Kidney glomerular epithelial cell (primary cell): ENCODE data around the gene INTS1.
A peak's percentile ranks its signal among the peaks of the same experiment; 100 is the strongest.
"Not testable (repeated sequence)": the region's sequence is repeated elsewhere in the genome, so short reads cannot be mapped to it uniquely, and the experiment has no call there.

Experiments used
- DNase-seq: peaks from one replicate; lab custom pipeline; 2025; lab: John Stamatoyannopoulos, UW

Gene INTS1

DNA sequence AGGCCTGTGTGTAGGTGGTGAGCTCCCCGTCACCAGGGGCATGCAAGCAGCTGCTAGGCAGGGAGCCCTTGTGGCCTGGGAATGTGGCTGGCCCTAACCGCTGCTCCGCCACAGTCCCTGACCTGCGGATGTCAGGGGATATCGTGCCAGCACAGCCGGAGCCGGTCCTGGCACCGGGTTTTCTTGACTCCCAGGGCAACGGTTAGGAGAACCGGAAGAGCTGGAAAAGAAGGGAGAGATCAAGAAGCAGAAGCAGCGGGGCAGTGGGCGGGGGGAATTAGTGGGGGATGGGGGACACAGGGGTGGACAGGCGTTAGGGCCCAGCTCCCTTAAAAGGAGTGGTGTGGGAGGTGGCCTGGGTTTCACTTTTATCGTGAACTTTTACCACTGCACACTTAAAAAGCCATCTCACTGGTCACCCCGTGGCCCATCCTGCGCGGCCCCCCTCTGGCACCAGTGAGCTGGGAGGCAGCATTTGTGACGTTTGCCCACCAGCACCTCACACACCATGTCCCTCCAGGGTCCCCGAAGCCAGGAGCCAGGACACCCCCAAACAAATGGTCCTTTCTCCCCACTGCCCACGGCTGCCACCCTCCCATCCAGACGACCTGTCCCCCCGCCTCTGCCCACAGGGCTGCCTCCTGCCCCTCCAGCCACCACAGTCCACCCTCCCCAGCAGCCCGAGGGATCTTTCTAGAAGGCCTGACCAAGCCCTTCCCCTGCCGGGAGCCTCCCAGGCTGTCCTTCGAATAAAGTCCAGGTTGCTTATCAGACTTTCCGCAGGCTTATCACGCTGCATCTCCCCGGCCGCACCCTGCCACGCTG is 43.2 kb downstream of the INTS1 start:
- DNase-seq: no peak

DNA sequence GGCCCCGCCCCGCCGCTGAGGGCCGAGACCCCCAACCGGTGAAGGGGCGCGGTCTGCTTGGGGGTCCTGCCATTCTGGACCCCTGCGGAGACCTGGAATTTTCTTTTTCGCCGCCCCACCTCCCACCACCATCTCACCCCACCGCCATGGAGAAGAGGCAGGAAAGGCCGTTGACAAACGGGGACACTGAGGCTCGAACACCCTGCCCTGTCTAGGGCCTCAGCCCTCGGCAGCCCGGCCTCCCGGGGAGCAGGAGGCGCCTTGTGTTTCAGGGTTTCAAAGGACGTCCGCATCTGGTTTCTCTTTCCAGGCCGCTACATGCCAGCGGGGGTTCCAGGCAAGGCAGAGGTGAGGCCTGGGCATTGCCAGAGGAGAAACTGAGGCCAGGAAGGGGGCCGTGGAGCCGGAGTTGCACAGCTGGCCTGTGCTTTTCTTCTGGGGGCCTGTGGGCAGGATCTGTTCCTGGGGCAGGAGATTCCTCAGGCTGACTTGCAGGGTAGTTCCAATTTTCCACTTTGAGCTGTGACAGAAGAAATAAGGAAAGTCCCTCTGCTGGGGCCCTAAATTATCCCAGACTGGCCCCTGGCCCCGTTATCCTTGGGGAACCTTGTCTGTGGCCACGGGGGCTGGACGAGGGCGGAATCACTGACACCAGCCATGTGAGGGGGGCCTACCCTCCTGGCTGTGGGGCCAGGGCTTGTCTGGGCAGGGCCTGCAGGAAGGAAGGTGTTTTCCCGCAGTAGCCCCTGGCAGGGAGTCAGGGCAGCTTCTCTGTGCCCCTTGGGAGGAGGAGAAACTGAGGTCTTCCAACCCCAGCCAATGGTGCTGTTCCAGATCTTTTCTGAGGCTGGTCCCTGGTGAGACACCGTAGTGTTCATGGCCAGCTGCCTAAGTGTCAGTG is 44.0 kb downstream of the INTS1 start:
- DNase-seq: no peak

DNA sequence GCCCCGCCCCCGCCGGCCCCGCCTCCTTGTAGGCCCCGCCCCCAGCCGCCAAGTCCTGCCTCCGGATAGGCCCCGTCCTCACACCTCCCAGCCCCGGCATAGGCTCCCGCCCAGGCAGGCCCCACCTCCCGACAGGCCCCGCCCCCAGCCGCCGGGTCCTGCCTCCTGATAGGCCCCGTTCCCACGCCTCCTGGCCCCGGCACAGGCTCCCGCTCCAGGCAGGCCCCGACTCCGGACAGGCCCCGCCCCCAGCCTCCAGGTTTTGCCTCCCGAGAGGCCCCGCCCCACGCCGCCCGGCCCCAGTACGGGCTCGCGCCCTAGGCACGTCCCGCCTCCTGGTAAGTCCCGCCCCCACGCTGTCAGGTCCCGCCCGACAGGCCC is 44.7 kb downstream of the INTS1 start:
- DNase-seq: peak; percentile 94

DNA sequence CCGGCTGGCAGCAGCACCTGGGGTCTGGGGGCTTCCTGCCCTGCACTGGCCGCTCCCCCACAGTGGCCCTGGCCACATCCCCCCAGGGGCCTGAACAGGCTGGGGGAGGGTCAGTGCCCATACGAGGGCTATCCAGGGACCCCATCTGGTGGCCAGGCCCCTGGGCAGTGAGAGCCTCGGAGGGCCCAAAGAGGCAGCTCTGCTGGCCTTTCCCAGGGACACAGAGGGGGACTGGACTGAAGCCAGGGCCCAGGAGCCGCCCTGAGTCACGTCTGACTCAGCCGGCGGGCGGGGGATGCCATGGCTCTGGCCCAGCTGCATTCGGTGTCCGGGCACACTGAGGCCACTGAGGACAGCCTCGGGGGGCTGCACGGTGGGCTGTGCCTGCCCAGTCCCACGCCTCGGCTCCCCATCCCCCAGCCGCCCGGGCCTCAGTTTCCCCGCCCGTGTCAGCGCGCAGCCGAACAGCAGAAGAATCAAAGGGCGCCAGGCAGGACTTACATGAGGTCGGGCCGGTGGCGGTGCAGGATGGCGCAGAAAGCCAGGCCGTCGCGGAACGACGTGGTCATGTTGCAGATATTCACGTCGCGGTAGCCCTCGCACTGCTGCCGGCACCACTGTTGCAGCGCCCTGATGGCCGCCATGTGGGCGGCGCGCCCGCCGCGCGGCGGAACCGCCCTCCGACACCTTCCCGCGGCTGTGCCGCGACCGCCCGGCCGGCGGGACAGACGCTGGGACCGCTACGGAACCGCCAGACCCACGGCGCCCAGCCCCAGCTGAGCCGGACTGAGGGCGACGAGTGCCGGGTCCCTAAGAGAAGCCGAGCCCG is 45.3 kb downstream of the INTS1 start, which contains the start of gene MICALL2:
MICALL2 (minus strand) TSS at position 788 of the 829 bp plus-strand sequence; CDS start at position 644, 144 bp downstream.
- DNase-seq: peak; percentile 59

DNA sequence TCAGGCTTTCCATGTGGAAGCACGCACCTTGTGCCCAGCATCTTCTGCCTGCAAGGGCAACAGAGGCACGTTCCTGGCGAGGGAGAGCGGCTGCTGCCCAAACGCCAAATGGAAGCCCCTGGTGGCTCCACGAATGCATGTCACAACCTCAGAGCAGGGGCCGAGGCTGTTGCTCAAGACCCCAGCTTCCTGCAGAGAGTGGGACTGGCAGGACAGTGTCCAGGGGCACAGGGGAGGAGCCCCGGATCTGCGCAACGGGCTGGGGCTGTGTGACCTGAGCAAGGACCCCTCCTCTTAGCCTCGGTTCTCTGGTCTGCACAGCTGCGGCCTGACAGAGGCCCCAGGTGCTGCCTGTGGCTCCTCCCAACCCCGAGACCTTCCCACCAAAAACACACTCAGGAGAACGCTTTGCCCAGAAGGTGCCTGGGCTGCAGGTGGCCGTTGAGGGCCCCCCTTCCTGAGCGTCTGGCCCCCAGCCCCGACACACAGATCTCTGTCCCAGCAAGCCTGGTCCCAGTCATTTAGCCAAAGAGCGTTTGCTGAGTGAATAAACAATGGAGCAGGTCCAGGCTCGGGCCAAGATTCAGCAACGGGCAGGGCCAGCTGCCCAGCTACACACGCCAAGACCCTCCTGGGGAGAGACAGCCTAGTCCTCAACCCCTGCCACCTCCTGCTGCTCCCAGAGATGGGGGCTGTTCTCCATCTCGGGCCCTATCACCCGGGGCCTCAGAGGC is 46.1 kb downstream of the INTS1 start:
- no peak for DNase-seq

DNA sequence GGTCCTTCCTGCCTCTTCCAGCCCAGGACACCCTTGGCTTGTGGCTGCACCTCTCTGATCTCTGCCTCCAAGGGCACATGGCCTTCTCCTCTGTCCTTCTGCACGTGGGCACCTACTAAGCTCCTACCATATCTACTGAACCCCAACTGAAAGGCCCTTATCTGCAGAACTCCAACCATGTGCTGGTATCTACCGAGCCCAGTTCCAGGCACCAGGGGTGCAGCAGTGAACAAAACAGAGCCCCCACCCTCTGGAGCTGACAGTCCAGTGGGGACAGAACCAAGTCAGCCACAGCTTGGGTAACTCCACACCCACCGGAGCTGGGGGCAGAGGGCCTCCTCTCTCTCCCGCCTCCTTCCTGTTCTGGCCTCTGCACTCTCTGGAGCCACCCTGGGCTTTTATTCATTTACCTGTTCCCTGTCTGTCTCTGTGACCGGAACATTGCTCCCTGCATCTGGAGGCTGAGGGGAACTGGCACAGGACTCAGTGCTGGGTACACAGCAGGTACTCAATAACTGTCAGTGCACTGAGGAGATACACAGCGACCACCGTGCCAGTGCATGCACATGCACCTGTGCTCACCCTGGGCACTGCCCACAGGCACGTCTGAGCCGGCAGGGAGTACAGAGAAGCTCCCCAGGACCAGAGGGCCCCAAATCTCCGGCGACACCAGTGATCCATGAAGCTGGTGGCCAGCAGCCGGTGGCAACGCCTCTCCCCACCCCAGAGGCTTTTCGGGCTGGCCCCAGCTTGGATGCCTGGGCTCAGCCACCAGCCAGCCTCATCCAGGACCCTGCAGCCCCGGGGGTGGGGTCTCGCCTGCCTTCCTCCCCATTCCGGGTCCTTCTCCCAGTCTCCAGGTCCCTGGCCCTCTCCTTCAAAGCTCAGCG is 46.9 kb downstream of the INTS1 start:
- DNase-seq: no peak

DNA sequence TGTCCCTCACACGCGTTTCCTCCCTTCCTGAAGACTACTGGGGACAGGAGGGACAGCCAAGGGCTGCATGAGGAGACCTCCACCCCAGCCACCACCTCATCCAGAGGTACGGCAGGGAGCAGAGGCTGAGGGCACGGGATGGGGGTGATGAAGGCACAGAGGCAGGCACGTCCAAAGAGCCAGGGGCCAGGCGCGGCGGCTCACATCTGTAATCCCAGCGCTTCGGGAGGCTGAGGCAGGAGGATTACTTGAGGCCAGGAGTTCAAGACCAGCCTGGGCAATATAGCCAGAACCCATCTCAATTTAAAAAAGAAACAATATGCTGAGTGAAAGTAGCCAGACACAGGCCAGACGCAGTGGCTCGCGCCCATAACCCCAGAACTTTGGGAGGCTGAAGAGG is 48.2 kb downstream of the INTS1 start:
- DNase-seq: no peak

DNA sequence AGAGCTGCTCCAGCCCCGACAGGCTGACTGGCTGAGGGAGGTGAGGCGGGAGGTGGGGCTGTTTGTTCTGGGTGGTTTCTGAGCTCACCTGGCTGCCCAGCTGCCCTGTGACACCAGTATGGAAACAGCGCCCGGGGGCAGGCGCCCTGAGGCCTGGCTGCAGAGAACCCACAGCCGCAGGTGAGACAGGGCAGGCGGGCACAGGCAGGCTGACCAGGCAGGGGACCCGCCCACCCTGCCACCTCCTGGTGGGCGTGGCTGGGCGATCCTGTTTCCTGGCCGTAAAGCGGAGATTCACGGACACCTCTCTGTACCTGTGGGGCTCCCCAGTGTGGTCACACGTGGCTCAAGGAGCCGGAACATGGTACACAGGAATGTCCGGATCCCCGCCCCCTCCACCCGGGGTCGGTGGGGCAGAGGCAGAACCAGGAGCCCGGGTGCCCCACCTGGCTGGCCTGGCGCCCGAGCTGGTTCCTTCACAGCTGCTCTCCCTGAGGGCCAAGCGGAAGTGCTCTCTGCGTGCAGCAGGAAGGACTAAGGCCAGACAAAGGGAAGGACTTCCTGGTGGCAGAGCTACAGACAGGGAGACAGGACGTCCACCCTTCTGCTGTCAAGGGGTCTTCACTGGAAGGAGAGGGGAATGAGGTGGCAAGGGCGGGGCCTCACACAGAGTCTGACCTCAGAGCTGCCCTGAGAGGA is 48.8 kb downstream of the INTS1 start:
- no peak for DNase-seq

DNA sequence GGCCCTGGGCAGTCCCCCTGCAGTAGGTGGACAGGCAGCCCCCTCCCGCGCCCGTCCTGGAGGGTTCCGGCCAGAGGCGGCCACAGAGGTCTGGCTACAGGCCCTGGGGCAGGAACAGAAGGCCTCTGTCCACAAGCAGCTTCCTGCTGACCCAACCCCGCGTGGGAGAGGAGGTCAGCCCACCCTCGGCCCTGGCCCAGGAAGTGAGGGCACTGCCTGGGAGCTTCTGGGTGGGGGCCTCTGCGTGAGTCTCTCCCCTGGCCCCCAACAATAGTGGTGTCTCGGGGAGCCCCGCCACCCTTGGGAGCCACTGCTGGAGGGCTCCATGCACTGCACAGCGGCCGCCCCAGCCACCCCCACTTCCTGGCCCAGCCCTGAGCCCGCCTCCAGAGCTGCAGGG is 49.6 kb downstream of the INTS1 start:
- DNase-seq: no peak

DNA sequence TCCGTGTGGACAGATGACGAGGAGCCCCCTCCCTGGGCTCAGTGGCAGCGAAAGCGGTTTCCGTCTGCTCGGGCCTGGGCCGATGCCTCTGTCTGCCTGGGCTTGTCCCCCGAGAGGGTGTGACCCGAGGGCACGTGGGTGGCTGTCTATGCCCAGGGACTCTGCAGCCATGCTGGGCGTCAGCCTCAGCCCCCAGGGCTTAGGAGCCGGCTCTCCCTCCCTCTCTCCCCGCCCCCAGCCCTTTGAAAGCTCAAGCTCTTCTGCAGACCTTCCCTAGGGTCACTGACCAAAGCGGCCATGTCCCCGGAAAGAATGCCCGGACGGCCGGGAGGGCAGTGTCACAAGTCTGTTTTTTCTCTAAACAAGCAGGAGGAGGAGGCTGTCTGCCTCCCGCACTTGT is 52.0 kb downstream of the INTS1 start:
- no peak for DNase-seq

DNA sequence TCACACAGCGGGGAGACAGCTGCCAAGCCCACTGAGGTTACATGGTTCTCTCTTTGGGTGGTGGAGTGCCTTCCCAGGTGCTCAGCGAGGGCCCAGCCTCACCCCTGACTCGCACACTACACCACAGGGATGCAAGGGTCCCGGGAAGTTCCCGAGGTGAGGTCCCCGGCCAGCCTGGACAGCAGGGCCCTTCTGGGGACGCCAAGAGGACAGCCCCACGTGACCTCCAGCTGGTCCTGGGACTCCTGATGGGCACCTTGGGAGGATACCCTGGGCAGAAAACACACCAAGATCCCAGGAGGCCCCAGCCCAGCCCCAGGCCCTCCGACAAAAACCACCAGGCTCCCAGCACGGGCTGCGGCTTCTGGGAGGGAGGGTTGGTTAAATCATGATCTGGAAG is 53.2 kb downstream of the INTS1 start:
- no peak for DNase-seq

DNA sequence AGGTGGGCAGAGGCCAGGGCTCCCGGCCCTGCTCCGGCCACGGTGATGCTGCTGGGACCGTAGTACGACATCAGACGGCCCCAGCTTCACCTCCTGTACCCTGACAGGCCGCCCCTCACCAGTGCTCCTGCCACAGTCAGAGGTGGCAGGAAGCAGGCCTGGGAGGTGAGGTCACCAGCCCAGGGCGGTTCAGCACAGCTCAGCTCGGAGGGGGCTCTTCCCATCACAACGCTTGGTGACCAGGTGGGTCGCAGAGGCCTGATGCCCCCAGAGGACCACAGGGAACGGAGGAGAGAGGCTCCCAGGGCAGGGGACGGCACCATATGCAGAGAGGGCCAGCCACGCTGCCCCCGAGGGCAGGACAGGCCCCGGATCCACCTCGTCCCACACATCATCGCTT is 53.8 kb downstream of the INTS1 start:
- DNase-seq: no peak

DNA sequence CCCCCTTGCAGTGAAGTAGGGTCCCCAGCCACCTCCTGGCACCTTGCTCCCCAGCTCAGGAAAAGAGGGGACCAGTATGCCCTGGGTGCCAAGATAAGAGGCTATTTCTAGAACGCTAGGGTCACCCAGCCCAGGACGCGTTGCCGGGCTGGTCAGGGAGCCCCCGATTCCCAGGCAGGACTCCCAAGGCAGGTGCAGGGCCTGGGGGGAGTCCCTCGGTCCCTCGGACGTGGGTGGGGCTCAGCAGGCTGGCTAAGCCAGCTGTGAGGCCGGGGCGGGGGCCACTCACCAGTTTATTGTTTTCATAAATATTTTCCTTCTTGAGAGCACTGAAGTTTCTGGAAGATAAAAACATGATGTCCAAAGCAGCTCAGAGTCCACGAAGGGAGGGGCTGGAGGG is 54.2 kb downstream of the INTS1 start:
- DNase-seq: no peak

DNA sequence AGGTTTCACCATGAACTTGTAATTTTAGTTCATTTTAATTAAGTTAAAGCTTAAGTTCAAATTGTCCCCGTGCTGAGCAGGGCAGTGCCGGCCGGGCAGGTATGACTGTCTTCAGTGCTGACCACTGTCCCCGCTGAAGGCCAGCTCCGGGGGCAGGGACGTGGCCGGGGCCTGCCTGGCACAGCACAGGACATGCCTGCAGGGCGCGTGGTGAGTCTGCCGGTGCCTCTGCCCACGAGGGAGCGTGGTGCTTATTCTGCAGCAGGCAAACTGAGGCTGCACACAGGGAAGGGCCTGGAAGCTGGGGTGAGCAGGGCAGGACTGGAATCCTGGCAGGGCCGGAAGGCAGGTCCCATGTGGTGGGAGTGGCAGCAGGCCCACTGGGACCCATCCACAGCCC is 54.7 kb downstream of the INTS1 start:
- DNase-seq: no peak

DNA sequence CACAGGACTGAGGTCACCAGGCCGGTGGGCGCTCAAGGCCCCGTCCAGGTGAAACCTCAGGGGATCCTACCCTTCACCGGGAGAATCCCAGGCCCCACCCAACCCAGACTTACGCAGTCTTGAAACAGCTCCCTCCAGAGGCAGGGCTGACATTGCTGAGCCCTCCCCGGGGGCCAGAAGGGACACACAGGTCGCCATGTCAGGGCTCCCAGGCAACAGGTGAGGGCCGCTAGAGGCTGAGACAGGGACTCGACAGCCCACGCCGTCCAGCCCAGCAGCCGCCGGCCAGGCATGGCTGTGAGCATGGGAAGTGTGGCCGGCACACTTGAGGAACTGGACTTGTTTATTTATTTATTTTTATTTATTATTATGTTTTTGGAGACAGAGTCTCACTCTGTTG is 55.2 kb downstream of the INTS1 start:
- no peak for DNase-seq

DNA sequence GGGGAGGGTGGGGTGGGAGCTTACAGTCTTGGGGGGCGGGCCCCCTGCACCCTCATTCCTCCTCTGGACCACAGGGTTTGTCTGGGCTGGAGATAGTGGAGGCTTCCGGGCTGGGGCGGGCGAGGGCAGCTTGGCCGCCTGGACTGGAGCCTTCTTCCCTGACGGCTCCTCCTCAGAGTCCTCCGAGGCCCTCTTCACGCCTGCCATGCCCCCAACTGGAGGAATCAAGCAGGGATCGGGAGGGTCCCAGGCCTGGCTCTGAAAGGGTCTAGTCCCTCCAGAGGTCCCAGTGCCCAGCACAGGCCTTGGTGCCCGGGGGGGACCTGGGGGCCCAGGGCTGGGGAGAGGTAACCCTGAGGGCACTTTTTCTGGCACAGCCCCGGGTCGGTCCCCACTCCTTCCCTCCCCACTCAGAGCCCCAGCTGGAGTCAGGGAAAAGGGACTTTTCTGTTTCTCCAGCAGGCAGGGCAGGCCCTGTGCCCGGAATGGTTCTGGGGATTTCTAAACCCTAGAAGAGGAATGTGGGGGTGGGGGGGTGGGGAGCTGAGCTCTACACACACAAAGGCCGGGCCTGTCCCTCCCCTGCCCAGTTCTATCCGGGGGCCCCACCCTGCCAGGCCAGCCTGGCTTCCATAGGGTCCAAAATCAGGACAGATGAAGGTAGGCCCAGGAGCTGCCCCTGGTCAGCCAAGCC is 56.5 kb downstream of the INTS1 start:
- DNase-seq: no peak

DNA sequence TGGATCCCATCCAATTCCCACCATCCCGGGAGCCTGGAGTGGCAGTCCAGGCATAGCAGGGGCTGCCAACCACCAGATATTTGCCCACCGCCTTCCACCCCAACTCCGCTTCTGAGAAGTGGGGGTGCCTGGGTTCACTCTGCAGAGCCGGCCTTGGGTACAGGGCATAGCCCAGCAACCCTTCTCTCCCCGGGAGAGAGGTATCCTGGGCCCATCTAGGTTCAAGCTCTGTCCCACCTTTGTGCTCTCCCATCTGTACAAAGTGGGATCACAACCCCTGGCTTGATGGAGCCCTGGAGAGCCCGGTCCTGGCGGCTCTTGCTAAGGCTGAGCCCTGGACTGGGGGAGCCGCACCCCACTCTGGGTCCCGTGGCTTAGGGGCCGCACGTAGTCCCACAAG is 57.1 kb downstream of the INTS1 start:
- DNase-seq: no peak

DNA sequence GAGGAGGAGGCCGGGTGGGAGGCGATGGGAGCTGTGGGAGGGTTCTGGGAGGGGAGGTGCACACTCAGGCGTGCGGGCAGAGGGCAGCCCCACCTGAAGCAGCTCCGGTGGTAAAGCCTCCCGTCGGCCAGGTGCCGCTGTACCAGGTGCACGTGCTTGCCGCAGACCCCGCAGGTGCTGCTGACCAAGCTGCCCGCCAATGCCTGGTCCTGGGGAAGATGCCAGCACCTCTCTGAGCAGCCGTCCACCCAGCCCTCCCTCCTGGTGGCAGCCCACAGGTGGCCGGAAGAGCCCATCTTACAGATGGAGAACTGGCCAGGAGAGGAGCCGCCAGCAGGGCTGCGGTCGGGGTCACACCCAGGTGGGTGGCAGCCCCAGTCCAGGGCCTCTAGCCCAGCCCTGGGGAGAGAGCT is 57.6 kb downstream of the INTS1 start:
- no peak for DNase-seq

DNA sequence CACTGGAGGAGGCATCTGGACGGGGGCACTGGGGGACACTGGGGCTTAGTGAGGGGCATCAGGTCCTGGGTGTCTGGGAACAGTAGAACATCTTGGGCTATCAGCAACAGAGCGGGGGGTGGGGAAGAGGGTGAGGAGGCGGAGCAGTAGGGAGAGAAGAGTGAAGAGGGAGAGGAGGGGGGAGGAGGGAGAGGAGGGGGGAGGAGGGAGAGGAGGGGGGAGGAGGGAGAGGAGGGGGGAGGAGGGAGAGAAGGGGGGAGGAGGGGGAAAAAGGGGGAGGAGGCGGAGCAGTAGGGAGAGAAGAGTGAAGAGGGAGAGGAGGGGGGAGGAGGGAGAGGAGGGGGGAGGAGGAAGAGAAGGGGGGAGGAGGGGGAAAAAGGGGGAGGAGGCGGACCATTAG is 58.2 kb downstream of the INTS1 start:
- DNase-seq: not testable (repeated sequence)
